GM23338 (cell line): ENCODE results near the gene NXPH4. TPM values are rescaled to one million over a fixed set of nuclear protein-coding genes. Genes with fewer than 3 reads are reported as not detected.

Experiments used
- ATAC-seq: fragments of 200-7000 bp; cut with Tn5 transposase; 3 replicates; pipeline ENCODE4 v1.9.1; 2020
- DNase-seq: peaks from one replicate; pipeline ENCODE4 v3.0.0-alpha.2; 2015; ENCODE audit warnings: low spot score
- H2AFZ ChIP-seq: fragments of 200-600 bp; sonication (generic); 2 replicates; pipeline ENCODE4 v1.8.0; 2016; ENCODE audit warnings: antibody characterized with exemption, mild to moderate bottlenecking, moderate library complexity
- H3F3A ChIP-seq: fragments of 200-600 bp; sonication (generic); replicated peaks from 2 replicates; pipeline ENCODE4 v1.8.0; 2017; ENCODE audit warnings: antibody characterized with exemption, mixed run types, low read depth
- H3K27ac ChIP-seq: fragments of 200-600 bp; sonication (generic); 2 replicates; pipeline ENCODE4 v1.6.1; 2016; ENCODE audit warnings: low read depth
- H3K27me3 ChIP-seq: fragments of 200-600 bp; sonication (generic); 2 replicates; pipeline ENCODE4 v1.8.0; 2016; ENCODE audit warnings: mild to moderate bottlenecking, mixed run types, moderate library complexity; ENCODE audit not compliant: insufficient read depth
- H3K36me3 ChIP-seq: fragments of 200-600 bp; sonication (generic); 2 replicates; pipeline ENCODE4 v1.8.0; 2016; ENCODE audit warnings: mild to moderate bottlenecking; ENCODE audit not compliant: insufficient read depth
- H3K4me1 ChIP-seq: fragments of 200-600 bp; sonication (generic); 2 replicates; pipeline ENCODE4 v1.8.0; 2016; ENCODE audit warnings: mild to moderate bottlenecking, moderate library complexity; ENCODE audit not compliant: insufficient read depth
- H3K4me2 ChIP-seq: fragments of 200-600 bp; sonication (generic); 2 replicates; pipeline ENCODE4 v1.7.1; 2017; ENCODE audit warnings: mixed run types
- H3K4me3 ChIP-seq: fragments of 200-600 bp; sonication (generic); 2 replicates; pipeline ENCODE4 v1.6.1; 2016; ENCODE audit warnings: mixed run types
- H3K79me2 ChIP-seq: fragments of 200-600 bp; sonication (generic); replicated peaks from 2 replicates; pipeline ENCODE4 v1.8.0; 2017; ENCODE audit warnings: mild to moderate bottlenecking; ENCODE audit not compliant: insufficient read depth
- H3K9me2 ChIP-seq: fragments of 200-600 bp; sonication (generic); 2 replicates; pipeline ENCODE4 v1.8.0; 2017; ENCODE audit not compliant: insufficient read depth
- H4K20me1 ChIP-seq: fragments of 200-600 bp; sonication (generic); replicated peaks from 2 replicates; pipeline ENCODE4 v1.8.0; 2017; ENCODE audit warnings: mild to moderate bottlenecking; ENCODE audit not compliant: insufficient read depth
- H3K27ac Mint-ChIP-seq: 2 replicates; pipeline ENCODE4 v1.8.0; 2020; ENCODE audit warnings: inconsistent platforms, mild to moderate bottlenecking, moderate library complexity, mixed read lengths
- H3K27me3 Mint-ChIP-seq: 3 replicates; pipeline ENCODE4 v1.8.0; 2022; ENCODE audit warnings: low read depth, mild to moderate bottlenecking, moderate library complexity, mixed read lengths, inconsistent platforms; ENCODE audit not compliant: insufficient read depth, poor library complexity
- H3K36me3 Mint-ChIP-seq: 3 replicates; pipeline ENCODE4 v1.8.0; 2021; ENCODE audit warnings: low read depth, mild to moderate bottlenecking, inconsistent platforms, moderate library complexity, mixed read lengths
- H3K4me1 Mint-ChIP-seq: 3 replicates; pipeline ENCODE4 v1.8.0; 2020; ENCODE audit warnings: mild to moderate bottlenecking, inconsistent platforms, mixed read lengths
- H3K4me3 Mint-ChIP-seq: 3 replicates; pipeline ENCODE4 v1.8.0; 2021; ENCODE audit warnings: moderate library complexity, mild to moderate bottlenecking, inconsistent platforms, mixed read lengths
- H3K9me3 Mint-ChIP-seq: 3 replicates; pipeline ENCODE4 v1.8.0; 2020; ENCODE audit warnings: moderate library complexity, mild to moderate bottlenecking, inconsistent platforms, mixed read lengths
- CREB1 ChIP-seq: fragments of 250-450 bp; sonication (Bioruptor Pico); IDR thresholded peaks from 2 replicates; pipeline ENCODE4 v1.5.0; 2020; ENCODE audit warnings: low read depth, mild to moderate bottlenecking, moderate library complexity
- EZH2phosphoT487 ChIP-seq: fragments of 200-600 bp; sonication (generic); IDR thresholded peaks from one replicate; pipeline ENCODE4 v1.8.1; 2018; ENCODE audit warnings: antibody characterized with exemption; ENCODE audit not compliant: unreplicated experiment
- NANOG ChIP-seq: IDR thresholded peaks from 2 replicates; pipeline ENCODE4 v1.6.1; 2016; ENCODE audit warnings: antibody characterized with exemption, borderline replicate concordance
- STAT1 ChIP-seq: IDR thresholded peaks from one replicate; pipeline ENCODE4 v1.6.1; 2016; ENCODE audit warnings: antibody characterized with exemption; ENCODE audit not compliant: unreplicated experiment
- ZNF331 ChIP-seq: fragments of 250-450 bp; sonication (Bioruptor Pico); IDR thresholded peaks from 2 replicates; pipeline ENCODE4 v1.5.0; 2020; ENCODE audit warnings: low read depth, mild to moderate bottlenecking, moderate library complexity
- polyA plus RNA-seq: library from polyadenylated mRNA; unstranded; fragments of >200 nt; fragmentation: Nextera tagmentation; extraction: Ambion mirVana; gene quantifications from 2 replicates; pipeline ENCODE4 v1.2.1, GENCODE V29; 2016
- total RNA-seq: library from RNA; depleted of rRNA; stranded (reverse); fragments of >200 nt; shearing (Covaris generic); gene quantifications from 2 replicates; pipeline ENCODE4 v1.2.3, GENCODE V29; 2014
- TF ChIP-seq, protein P1 (sequence below): fragments of 250-450 bp; sonication (Bioruptor Pico); IDR thresholded peaks from 2 replicates; pipeline ENCODE4 v1.5.0; 2020; ENCODE audit warnings: mild to moderate bottlenecking, moderate library complexity
- TF ChIP-seq, protein P2 (sequence below), 2 experiments: fragments of 200-600 bp in 1 of 2; sonication (generic) in 1 of 2; conservative IDR thresholded peaks; 2 replicates each; pipeline versions ENCODE4 v1.5.1 to v1.6.1; 2016 to 2017; ENCODE audit warnings: antibody characterized with exemption in 2 of 2, low read depth in 2 of 2, mild to moderate bottlenecking in 2 of 2, moderate library complexity in 1 of 2

The NXPH4 gene
- total and polyA plus RNA-seq, 2 experiments from 2014 or later: 0.89 to 1.5 TPM

- TF ChIP-seq, protein P1, sequence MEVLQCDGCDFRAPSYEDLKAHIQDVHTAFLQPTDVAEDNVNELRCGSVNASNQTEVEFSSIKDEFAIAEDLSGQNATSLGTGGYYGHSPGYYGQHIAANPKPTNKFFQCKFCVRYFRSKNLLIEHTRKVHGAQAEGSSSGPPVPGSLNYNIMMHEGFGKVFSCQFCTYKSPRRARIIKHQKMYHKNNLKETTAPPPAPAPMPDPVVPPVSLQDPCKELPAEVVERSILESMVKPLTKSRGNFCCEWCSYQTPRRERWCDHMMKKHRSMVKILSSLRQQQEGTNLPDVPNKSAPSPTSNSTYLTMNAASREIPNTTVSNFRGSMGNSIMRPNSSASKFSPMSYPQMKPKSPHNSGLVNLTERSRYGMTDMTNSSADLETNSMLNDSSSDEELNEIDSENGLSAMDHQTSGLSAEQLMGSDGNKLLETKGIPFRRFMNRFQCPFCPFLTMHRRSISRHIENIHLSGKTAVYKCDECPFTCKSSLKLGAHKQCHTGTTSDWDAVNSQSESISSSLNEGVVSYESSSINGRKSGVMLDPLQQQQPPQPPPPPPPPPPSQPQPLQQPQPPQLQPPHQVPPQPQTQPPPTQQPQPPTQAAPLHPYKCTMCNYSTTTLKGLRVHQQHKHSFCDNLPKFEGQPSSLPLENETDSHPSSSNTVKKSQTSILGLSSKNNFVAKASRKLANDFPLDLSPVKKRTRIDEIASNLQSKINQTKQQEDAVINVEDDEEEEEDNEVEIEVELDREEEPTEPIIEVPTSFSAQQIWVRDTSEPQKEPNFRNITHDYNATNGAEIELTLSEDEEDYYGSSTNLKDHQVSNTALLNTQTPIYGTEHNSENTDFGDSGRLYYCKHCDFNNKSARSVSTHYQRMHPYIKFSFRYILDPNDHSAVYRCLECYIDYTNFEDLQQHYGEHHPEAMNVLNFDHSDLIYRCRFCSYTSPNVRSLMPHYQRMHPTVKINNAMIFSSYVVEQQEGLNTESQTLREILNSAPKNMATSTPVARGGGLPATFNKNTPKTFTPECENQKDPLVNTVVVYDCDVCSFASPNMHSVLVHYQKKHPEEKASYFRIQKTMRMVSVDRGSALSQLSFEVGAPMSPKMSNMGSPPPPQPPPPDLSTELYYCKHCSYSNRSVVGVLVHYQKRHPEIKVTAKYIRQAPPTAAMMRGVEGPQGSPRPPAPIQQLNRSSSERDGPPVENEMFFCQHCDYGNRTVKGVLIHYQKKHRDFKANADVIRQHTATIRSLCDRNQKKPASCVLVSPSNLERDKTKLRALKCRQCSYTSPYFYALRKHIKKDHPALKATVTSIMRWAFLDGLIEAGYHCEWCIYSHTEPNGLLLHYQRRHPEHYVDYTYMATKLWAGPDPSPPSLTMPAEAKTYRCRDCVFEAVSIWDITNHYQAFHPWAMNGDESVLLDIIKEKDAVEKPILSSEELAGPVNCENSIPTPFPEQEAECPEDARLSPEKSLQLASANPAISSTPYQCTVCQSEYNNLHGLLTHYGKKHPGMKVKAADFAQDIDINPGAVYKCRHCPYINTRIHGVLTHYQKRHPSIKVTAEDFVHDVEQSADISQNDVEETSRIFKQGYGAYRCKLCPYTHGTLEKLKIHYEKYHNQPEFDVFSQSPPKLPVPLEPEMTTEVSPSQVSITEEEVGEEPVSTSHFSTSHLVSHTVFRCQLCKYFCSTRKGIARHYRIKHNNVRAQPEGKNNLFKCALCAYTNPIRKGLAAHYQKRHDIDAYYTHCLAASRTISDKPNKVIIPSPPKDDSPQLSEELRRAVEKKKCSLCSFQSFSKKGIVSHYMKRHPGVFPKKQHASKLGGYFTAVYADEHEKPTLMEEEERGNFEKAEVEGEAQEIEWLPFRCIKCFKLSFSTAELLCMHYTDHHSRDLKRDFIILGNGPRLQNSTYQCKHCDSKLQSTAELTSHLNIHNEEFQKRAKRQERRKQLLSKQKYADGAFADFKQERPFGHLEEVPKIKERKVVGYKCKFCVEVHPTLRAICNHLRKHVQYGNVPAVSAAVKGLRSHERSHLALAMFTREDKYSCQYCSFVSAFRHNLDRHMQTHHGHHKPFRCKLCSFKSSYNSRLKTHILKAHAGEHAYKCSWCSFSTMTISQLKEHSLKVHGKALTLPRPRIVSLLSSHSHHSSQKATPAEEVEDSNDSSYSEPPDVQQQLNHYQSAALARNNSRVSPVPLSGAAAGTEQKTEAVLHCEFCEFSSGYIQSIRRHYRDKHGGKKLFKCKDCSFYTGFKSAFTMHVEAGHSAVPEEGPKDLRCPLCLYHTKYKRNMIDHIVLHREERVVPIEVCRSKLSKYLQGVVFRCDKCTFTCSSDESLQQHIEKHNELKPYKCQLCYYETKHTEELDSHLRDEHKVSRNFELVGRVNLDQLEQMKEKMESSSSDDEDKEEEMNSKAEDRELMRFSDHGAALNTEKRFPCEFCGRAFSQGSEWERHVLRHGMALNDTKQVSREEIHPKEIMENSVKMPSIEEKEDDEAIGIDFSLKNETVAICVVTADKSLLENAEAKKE (CRISPR knock-in tag): no peak
- TF ChIP-seq EZH2phosphoT487 (no peak), ZNF331 (no peak), NANOG (no peak)
Observed at GRCh38 chr12:57195611-57196371, 20.8 kb upstream of the NXPH4 start (continued).

GRCh38 chr12:57196439-57196838, 20.2 kb upstream of the NXPH4 start:
- Histone ChIP-seq H4K20me1 (no peaks in the 10 kb centered on the region; the same call in 1 of the 2 replicates), H3F3A (0 out of 2 replicates have a peak, but pooled peaks cover 5% of the 10 kb centered on the region), H3K36me3 (peaks cover 30% of the 10 kb centered on the region), H3K27me3 (no peaks in the 10 kb centered on the region), H3K4me1 (no peaks in the 10 kb centered on the region), H2AFZ (no peak overlapping the region), H3K4me2 (no peak overlapping the region), H3K4me3 (no peak overlapping the region), H3K79me2 (no peaks in the 10 kb centered on the region), H3K27ac (no peak overlapping the region), H3K9me2 (no peaks in the 10 kb centered on the region)
- no peak overlapping the region; the same call in 2 of the 3 replicates for H3K4me3 Mint-ChIP-seq
- H3K4me1 Mint-ChIP-seq: no peaks in the 10 kb centered on the region
- no peak for ATAC-seq
- no peaks in the 10 kb centered on the region; the same call in 2 of the 3 replicates for H3K9me3 Mint-ChIP-seq
- no peak overlapping the region for H3K27ac Mint-ChIP-seq
- H3K27me3 Mint-ChIP-seq: peaks cover 16% of the 10 kb centered on the region
- H3K36me3 Mint-ChIP-seq: peaks cover 91% of the 10 kb centered on the region
- no peak for DNase-seq
- TF ChIP-seq, protein P2, sequence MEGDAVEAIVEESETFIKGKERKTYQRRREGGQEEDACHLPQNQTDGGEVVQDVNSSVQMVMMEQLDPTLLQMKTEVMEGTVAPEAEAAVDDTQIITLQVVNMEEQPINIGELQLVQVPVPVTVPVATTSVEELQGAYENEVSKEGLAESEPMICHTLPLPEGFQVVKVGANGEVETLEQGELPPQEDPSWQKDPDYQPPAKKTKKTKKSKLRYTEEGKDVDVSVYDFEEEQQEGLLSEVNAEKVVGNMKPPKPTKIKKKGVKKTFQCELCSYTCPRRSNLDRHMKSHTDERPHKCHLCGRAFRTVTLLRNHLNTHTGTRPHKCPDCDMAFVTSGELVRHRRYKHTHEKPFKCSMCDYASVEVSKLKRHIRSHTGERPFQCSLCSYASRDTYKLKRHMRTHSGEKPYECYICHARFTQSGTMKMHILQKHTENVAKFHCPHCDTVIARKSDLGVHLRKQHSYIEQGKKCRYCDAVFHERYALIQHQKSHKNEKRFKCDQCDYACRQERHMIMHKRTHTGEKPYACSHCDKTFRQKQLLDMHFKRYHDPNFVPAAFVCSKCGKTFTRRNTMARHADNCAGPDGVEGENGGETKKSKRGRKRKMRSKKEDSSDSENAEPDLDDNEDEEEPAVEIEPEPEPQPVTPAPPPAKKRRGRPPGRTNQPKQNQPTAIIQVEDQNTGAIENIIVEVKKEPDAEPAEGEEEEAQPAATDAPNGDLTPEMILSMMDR (conservative IDR thresholded peaks at IDR 0.05; ENCODE audit: low read depth in 2 of 2): no peak
- TF ChIP-seq CREB1 (no peak), STAT1 (no peak)
- TF ChIP-seq, protein P1 (CRISPR knock-in tag): no peak
